OCI-LY3 (cell line): ENCODE measurements around the gene SEZ6L.

ENCODE experiments used
- H2AFZ ChIP-seq: fragments of 200-600, 300-600 bp; shearing (Covaris generic); 2 replicates; pipeline ENCODE4 v1.6.0; 2014; ENCODE audit warnings: antibody characterized with exemption, low read depth, low read length
- H3K27ac ChIP-seq: fragments of 200-600, 300-600 bp; sonication (generic); 2 replicates; pipeline ENCODE4 v1.5.1; 2014; ENCODE audit warnings: mild to moderate bottlenecking, low read length, moderate library complexity, mixed read lengths
- H3K27me3 ChIP-seq: fragments of 200-600, 300-600 bp; sonication (generic); 2 replicates; pipeline ENCODE4 v1.6.1; 2014; ENCODE audit warnings: low read depth, low read length, mixed read lengths
- H3K36me3 ChIP-seq: fragments of 200-600, 300-600 bp; sonication (generic); replicated peaks from 2 replicates; pipeline ENCODE3; 2014; ENCODE audit warnings: low read depth, low read length, mixed read lengths
- H3K4me1 ChIP-seq: fragments of 300-600, 200-600 bp; sonication (generic); 2 replicates; pipeline ENCODE4 v1.6.1; 2014; ENCODE audit warnings: low read length, mixed read lengths
- H3K4me2 ChIP-seq: fragments of 200-600, 300-600 bp; sonication (generic); 2 replicates; pipeline ENCODE4 v1.6.1; 2014; ENCODE audit warnings: low read length, mixed read lengths
- H3K4me3 ChIP-seq: fragments of 300-600, 200-600 bp; sonication (generic); 2 replicates; pipeline ENCODE4 v1.5.1; 2014; ENCODE audit warnings: antibody characterized with exemption, mild to moderate bottlenecking, low read length, moderate library complexity
- H3K79me2 ChIP-seq: fragments of 300-600, 200-600 bp; shearing (Covaris generic); 2 replicates; pipeline ENCODE4 v1.6.1; 2014; ENCODE audit warnings: mild to moderate bottlenecking, low read length, mixed read lengths
- H3K9ac ChIP-seq: fragments of 300-600, 200-600 bp; shearing (Covaris generic); 2 replicates; pipeline ENCODE4 v1.6.0; 2014; ENCODE audit warnings: mild to moderate bottlenecking, low read length, moderate library complexity
- H3K9me3 ChIP-seq: fragments of 200-600, 300-600 bp; shearing (Covaris generic); 2 replicates; pipeline ENCODE4 v1.6.1; 2014; ENCODE audit warnings: low read length, mixed read lengths; ENCODE audit not compliant: insufficient read depth
- H4K20me1 ChIP-seq: fragments of 200-600, 300-600 bp; sonication (generic); 2 replicates; pipeline ENCODE4 v1.6.1; 2016; ENCODE audit warnings: low read length, mixed read lengths; ENCODE audit not compliant: insufficient read depth
- CTCF ChIP-seq: fragments of 200-600, 300-600 bp; sonication (generic); IDR thresholded peaks from 2 replicates; pipeline ENCODE4 v1.5.1; 2014; ENCODE audit warnings: antibody characterized with exemption, low read length, low read depth
- EZH2phosphoT487 ChIP-seq: fragments of 200-600 bp; shearing (Covaris generic); IDR thresholded peaks from 2 replicates; pipeline ENCODE4 v1.6.1; 2018; ENCODE audit warnings: antibody characterized with exemption, mixed run types, low read depth

SEZ6L gene

GRCh38 chr22:26271427-26271826, 102.2 kb downstream of the SEZ6L start:
- H3K4me1 ChIP-seq: no peaks in the 10 kb centered on the region
- H3K27ac ChIP-seq: no peak overlapping the region

GRCh38 chr22:26273011-26273675, 103.9 kb downstream of the SEZ6L start:
- H3K4me1 ChIP-seq: no peaks in the 10 kb centered on the region
- H3K36me3 ChIP-seq: no peaks in the 10 kb centered on the region
- H2AFZ ChIP-seq: no peak overlapping the region
- H3K9ac ChIP-seq: no peak overlapping the region
- no peak overlapping the region for H3K4me2 ChIP-seq
- H3K27ac ChIP-seq: no peak overlapping the region
- no peaks in the 10 kb centered on the region for H3K9me3 ChIP-seq
- H3K4me3 ChIP-seq: no peak overlapping the region
- H3K79me2 ChIP-seq: no peaks in the 10 kb centered on the region
- H4K20me1 ChIP-seq: no peaks in the 10 kb centered on the region
- no peak for TF ChIP-seq EZH2phosphoT487
- no peak for TF ChIP-seq CTCF
- H3K27me3 ChIP-seq: peaks cover 49% of the 10 kb centered on the region

More at GRCh38 chr22:26271427-26271826, 102.2 kb downstream of the SEZ6L start:
- H4K20me1 ChIP-seq: no peaks in the 10 kb centered on the region
- no peaks in the 10 kb centered on the region for H3K36me3 ChIP-seq
- H3K4me3 ChIP-seq: no peak overlapping the region
- H3K4me2 ChIP-seq: no peak overlapping the region
- no peaks in the 10 kb centered on the region for H3K9me3 ChIP-seq
- H2AFZ ChIP-seq: no peak overlapping the region
- H3K9ac ChIP-seq: no peak overlapping the region
- peaks cover 53% of the 10 kb centered on the region for H3K27me3 ChIP-seq
- no peak for TF ChIP-seq CTCF
- no peak for TF ChIP-seq EZH2phosphoT487
- H3K79me2 ChIP-seq: no peaks in the 10 kb centered on the region

- Histone ChIP-seq H3K4me2 (no peak overlapping the region), H3K27me3 (peaks cover 49% of the 10 kb centered on the region), H2AFZ (no peak overlapping the region), H3K79me2 (no peaks in the 10 kb centered on the region), H3K27ac (no peak overlapping the region), H3K4me1 (no peaks in the 10 kb centered on the region), H3K9me3 (no peaks in the 10 kb centered on the region), H3K4me3 (no peak overlapping the region), H3K36me3 (no peaks in the 10 kb centered on the region), H3K9ac (no peak overlapping the region), H4K20me1 (no peaks in the 10 kb centered on the region)
- TF ChIP-seq CTCF (no peak), EZH2phosphoT487 (no peak)
These were observed 107.4 kb downstream of the SEZ6L start for GRCh38 chr22:26276529-26277160.

GRCh38 chr22:26281941-26282340, 112.7 kb downstream of the SEZ6L start:
- Histone ChIP-seq H3K4me3 (no peak overlapping the region), H3K79me2 (no peaks in the 10 kb centered on the region), H2AFZ (no peak overlapping the region), H4K20me1 (no peaks in the 10 kb centered on the region), H3K4me2 (no peak overlapping the region), H3K4me1 (no peaks in the 10 kb centered on the region), H3K9ac (no peak overlapping the region), H3K36me3 (no peaks in the 10 kb centered on the region), H3K27ac (no peak overlapping the region), H3K27me3 (peaks cover 66% of the 10 kb centered on the region), H3K9me3 (no peaks in the 10 kb centered on the region)
- TF ChIP-seq EZH2phosphoT487 (no peak), CTCF (no peak)
